Activated CD8-positive, alpha-beta T cell treated with anti-CD3 and anti-CD28 coated beads, Interleukin-2, amount 10 ng/mL, durations not matched to agents 7 days and 5 days (primary cell): ENCODE results near the gene SPOCK2. TPM values are rescaled to one million over a fixed set of nuclear protein-coding genes. Genes with fewer than 3 reads are reported as not detected.

Source experiments
- ATAC-seq: fragments of 150-1000 bp; cut with Tn5 transposase; one replicate; pipeline ENCODE4 v1.10.0; 2021; ENCODE audit warnings: moderate library complexity
- CTCF ChIA-PET: fragments of 350-600 bp; sonication (Branson Sonifier 250); formaldehyde crosslinking; loops from one replicate; lab custom pipeline; 2021; ENCODE audit warnings: antibody characterized with exemption; lab: Charles Lee
- POLR2A ChIA-PET: fragments of 350-600 bp; sonication (Branson Sonifier 250); formaldehyde crosslinking; loops from one replicate; lab custom pipeline; 2021; ENCODE audit warnings: antibody characterized with exemption; lab: Charles Lee
- DNase-seq: peaks from one replicate; pipeline ENCODE4 v3.0.0-alpha.2; 2020
- H3K27ac Mint-ChIP-seq: one replicate; pipeline ENCODE4 v1.8.0; 2021; ENCODE audit warnings: mild to moderate bottlenecking, mixed read lengths
- H3K27me3 Mint-ChIP-seq: one replicate; pipeline ENCODE4 v1.8.0; 2021; ENCODE audit warnings: low read depth, mixed read lengths
- H3K36me3 Mint-ChIP-seq: one replicate; pipeline ENCODE4 v1.8.0; 2021; ENCODE audit warnings: low read depth, mixed read lengths
- H3K4me1 Mint-ChIP-seq: one replicate; pipeline ENCODE4 v1.8.0; 2021; ENCODE audit warnings: low read depth, mixed read lengths
- H3K4me3 Mint-ChIP-seq: one replicate; pipeline ENCODE4 v1.8.0; 2021; ENCODE audit warnings: mild to moderate bottlenecking, mixed read lengths
- H3K9me3 Mint-ChIP-seq: one replicate; pipeline ENCODE4 v1.8.0; 2022; ENCODE audit warnings: mixed read lengths; ENCODE audit not compliant: insufficient read depth
- total RNA-seq, 2 experiments: library from RNA; stranded (reverse); gene quantifications; one replicate each; pipeline ENCODE4 v1.2.3, GENCODE V29; 2021

The SPOCK2 gene
- total RNA-seq, 2 experiments from 2014 or later = 261 to 268 TPM

DNA sequence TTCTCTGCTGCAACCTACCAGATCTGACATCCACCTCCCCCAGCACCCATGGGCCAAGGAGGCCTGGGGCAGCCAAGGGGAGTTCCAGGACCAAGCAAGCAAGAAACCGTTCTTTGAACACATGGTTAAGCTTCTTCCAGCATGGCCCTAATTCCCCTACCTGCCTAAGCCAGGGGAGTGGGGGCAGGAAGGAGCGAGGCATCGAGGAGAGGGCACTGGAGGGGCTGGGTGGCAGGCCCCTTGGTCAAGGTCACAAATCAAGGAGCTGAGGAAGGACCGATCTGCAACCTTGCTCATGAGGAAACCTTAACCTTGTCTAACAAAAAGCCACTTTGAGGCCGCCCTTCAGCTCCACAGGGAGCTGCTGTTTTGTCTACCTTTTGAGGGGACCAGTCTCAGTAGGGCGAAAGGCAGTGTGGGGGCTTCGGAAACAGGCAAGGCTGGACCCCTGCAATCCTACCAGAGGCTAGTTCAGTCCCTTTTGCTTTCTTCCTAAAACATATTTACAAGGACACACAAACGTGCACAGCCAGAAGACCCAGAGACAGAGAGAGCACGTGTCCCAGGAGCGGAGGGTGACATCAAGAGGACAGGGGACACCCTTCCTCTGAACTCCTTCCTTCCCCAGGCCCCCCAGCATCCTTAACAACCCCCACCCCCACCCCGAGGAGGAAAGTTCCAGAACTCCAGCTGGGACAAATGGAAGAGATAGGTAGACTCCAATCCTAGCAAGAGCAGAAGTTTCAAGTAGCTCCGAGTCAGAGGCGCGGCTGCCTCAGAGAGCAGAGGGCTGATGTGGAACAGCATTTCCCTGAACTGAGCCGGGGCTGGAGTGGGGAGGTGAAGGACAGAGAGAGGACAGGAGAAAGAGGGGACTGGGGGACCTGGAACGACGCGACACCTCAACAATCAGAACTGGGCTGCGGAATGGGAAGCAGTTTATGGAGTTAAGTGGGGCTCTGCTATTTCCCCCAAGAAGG is 28.2 kb downstream of the SPOCK2 start:
- H3K4me3 Mint-ChIP-seq = no peak overlapping the region
- DNase-seq (no peak), ATAC-seq (no peak)
- CTCF ChIA-PET = interaction anchor here (1.3 to 5.4 kb wide), 3 partner anchors 11 to 281 kb away, joined by 4 to 50 read pairs (median 4); no protein-coding TSS in a partner anchor
- no peaks in the 10 kb centered on the region for H3K27me3 Mint-ChIP-seq
- no peaks in the 10 kb centered on the region for H3K9me3 Mint-ChIP-seq
- peak overlapping the region; percentile 27 for H3K27ac Mint-ChIP-seq
- POLR2A ChIA-PET = interaction anchor here (0.8 to 1.3 kb wide), 4 partner anchors 8 to 19 kb away, joined by 3 to 4 read pairs (median 3); no protein-coding TSS in a partner anchor
- H3K4me1 Mint-ChIP-seq = no peaks in the 10 kb centered on the region
- peaks cover 43% of the 10 kb centered on the region for H3K36me3 Mint-ChIP-seq

DNA sequence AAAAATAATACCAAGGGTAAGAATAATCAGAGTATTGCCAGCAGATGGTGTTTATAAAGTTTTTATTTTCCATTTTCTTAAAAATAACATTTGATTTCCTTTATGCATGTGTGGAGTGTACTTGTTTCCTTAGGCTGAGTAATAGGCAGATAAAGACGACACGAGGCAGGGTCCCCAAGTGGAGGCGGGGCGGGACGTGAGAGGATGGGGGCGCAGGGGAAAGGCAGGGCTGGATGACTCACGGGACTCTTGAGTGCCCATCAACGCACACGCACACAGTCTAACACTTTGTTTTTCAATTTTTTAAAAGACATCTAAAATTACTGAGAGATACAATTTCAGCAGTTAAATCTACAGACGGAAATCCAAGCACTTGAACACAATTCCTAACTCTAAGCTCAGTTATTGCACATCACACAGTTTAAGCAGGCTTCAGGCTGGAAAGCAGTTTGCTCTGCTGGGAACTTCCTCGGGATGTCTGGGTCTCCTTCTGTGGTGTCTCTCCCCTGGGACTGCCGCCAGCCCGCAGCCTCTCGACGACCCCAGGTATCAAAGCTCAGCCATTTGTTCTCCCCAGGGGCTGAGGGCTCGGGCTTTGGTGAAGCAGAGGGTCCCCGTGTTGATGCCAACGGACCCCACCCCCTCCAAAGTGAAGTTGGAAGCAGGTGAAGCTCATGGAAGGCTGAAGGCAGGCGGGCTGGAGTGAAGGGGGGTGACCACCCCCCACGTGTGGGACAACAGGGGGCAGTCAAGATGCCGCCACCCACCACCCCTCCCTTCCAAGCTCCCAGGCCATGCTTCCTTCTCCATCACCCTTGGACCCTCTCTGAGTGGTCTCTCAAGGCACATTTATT is 29.1 kb downstream of the SPOCK2 start:
- ChIA-PET CTCF (interaction anchor here (1.3 to 5.4 kb wide), 3 partner anchors 10 to 282 kb away, joined by 4 to 50 read pairs (median 4); no protein-coding TSS in a partner anchor), POLR2A (interaction anchor here (0.8 to 1.3 kb wide), 5 partner anchors 9 to 295 kb away, joined by 3 to 4 read pairs (median 3); partner anchors contain the start of gene DNAJB12)
- H3K27me3 Mint-ChIP-seq = no peaks in the 10 kb centered on the region
- H3K27ac Mint-ChIP-seq = peak overlapping the region; percentile 23
- H3K9me3 Mint-ChIP-seq = no peaks in the 10 kb centered on the region
- no peak overlapping the region for H3K4me3 Mint-ChIP-seq
- ATAC-seq (no peak), DNase-seq (no peak)
- peaks cover 39% of the 10 kb centered on the region for H3K36me3 Mint-ChIP-seq
- H3K4me1 Mint-ChIP-seq = peaks cover 4% of the 10 kb centered on the region

GRCh38 chr10:72058347-72058898 is 29.9 kb downstream of the SPOCK2 start:
- Mint-ChIP-seq H3K27ac (no peak overlapping the region), H3K36me3 (peaks cover 34% of the 10 kb centered on the region), H3K4me1 (peaks cover 4% of the 10 kb centered on the region), H3K27me3 (no peaks in the 10 kb centered on the region), H3K9me3 (no peaks in the 10 kb centered on the region), H3K4me3 (no peak overlapping the region)
- ChIA-PET POLR2A (interaction anchor here (0.9 to 1.1 kb wide), 2 partner anchors 10 to 296 kb away, joined by 3 read pairs; partner anchors contain the start of gene DNAJB12), CTCF (interaction anchor here (2.0 to 5.4 kb wide), 2 partner anchors 10 to 283 kb away, joined by 4 to 50 read pairs; no protein-coding TSS in a partner anchor)
- no peak for DNase-seq
- no peak for ATAC-seq

DNA sequence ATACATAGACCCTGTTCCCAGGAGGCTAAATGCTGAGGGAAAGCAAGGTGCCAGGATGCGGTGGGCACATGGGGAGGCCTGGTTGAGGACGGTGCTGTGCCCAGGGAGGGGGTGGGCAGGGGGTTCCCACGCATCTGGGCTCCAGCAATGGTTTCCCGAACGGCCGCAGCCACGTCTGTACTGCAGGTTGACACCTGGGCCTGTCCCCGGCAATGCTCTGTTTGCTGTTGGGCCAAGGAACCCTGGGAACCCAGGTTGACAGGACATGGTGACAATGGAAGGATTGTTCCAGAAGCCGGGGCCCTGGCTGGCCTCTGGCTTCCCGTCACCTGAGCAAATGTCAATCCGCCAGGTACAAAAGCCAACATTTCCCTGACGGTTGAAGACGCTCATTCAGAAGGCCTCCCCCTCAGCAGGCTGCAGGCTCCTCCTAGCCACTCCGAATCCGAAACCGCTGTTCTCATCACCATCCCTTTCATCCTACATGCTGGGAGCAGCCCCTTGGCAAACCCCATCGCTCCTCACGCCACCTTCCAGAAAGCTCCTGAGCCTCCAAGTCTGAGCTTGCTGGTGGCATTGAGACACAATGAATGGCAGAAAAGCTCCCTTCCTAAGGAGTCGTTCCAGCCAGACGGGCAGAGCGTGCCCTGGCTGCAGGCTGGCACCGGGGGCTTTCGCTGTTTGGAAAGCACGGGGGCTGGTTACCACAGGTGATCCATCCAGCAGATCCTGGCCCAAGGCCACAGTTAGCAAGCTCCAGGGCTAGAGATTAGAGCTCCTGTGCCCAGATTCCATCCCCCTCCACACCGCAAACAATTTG is 31.2 kb downstream of the SPOCK2 start:
- CTCF ChIA-PET = interaction anchor here (5.4 kb wide), 1 partner anchor 8 kb away, joined by 50 read pairs; no protein-coding TSS in a partner anchor
- Mint-ChIP-seq H3K4me3 (no peak overlapping the region), H3K36me3 (peaks cover 22% of the 10 kb centered on the region), H3K4me1 (peaks cover 4% of the 10 kb centered on the region), H3K27ac (peak overlapping the region; percentile 6), H3K9me3 (no peaks in the 10 kb centered on the region), H3K27me3 (no peaks in the 10 kb centered on the region)
- ATAC-seq (no peak), DNase-seq (no peak)
- POLR2A ChIA-PET = interaction anchor here (0.9 to 1.1 kb wide), 2 partner anchors 11 to 14 kb away, joined by 3 to 5 read pairs; no protein-coding TSS in a partner anchor

GRCh38 chr10:72056113-72056512 is 32.2 kb downstream of the SPOCK2 start:
- peaks cover 4% of the 10 kb centered on the region for H3K4me1 Mint-ChIP-seq
- CTCF ChIA-PET = no interaction called here
- no peak overlapping the region for H3K27ac Mint-ChIP-seq
- H3K27me3 Mint-ChIP-seq = no peaks in the 10 kb centered on the region
- H3K9me3 Mint-ChIP-seq = no peaks in the 10 kb centered on the region
- ATAC-seq (no peak), DNase-seq (no peak)
- H3K4me3 Mint-ChIP-seq = no peak overlapping the region
- POLR2A ChIA-PET = no interaction called here
- H3K36me3 Mint-ChIP-seq = peaks cover 12% of the 10 kb centered on the region

GRCh38 chr10:72053690-72054089 is 34.7 kb downstream of the SPOCK2 start:
- Mint-ChIP-seq H3K27ac (no peak overlapping the region), H3K4me3 (no peak overlapping the region), H3K27me3 (no peaks in the 10 kb centered on the region), H3K36me3 (no peaks in the 10 kb centered on the region), H3K9me3 (peaks cover 2% of the 10 kb centered on the region), H3K4me1 (peaks cover 5% of the 10 kb centered on the region)
- no peak for ATAC-seq
- POLR2A ChIA-PET = interaction anchor here (0.7 kb wide), 1 partner anchor 18 kb away, joined by 3 read pairs; no protein-coding TSS in a partner anchor
- DNase-seq = no peak
- CTCF ChIA-PET = interaction anchor here (1.2 to 2.2 kb wide), 3 partner anchors 98 to 284 kb away, joined by 3 to 7 read pairs (median 6); no protein-coding TSS in a partner anchor

DNA sequence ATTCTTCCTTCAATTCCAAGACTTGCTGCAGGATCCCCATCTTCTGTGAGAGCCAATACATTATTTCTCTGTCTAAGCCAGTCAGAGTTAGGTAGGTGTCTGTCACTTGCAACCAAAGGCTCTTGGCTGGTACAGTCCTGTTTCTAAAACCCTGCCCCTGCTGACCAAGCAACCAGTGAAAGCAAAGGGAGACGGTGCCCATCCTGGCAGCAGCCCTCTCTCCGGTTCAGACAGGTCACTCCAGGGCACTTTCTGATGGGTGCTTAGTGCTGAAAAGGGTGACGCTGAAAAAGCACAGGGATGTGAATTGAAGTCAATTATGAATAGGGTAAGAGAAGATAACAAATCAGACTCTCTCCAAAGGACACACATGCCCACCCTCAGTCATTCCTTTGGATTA is 37.5 kb downstream of the SPOCK2 start:
- CTCF ChIA-PET = interaction anchor here (0.7 to 4.6 kb wide), 5 partner anchors 13 to 291 kb away, joined by 3 to 97 read pairs (median 24); no protein-coding TSS in a partner anchor
- peaks cover 3% of the 10 kb centered on the region for H3K9me3 Mint-ChIP-seq
- DNase-seq (no peak), ATAC-seq (no peak)
- no peak overlapping the region for H3K27ac Mint-ChIP-seq
- POLR2A ChIA-PET = interaction anchor here (1.0 kb wide), 1 partner anchor 9 kb away, joined by 3 read pairs; no protein-coding TSS in a partner anchor
- no peak overlapping the region for H3K4me3 Mint-ChIP-seq
- H3K4me1 Mint-ChIP-seq = peaks cover 11% of the 10 kb centered on the region
- no peaks in the 10 kb centered on the region for H3K36me3 Mint-ChIP-seq
- no peaks in the 10 kb centered on the region for H3K27me3 Mint-ChIP-seq

DNA sequence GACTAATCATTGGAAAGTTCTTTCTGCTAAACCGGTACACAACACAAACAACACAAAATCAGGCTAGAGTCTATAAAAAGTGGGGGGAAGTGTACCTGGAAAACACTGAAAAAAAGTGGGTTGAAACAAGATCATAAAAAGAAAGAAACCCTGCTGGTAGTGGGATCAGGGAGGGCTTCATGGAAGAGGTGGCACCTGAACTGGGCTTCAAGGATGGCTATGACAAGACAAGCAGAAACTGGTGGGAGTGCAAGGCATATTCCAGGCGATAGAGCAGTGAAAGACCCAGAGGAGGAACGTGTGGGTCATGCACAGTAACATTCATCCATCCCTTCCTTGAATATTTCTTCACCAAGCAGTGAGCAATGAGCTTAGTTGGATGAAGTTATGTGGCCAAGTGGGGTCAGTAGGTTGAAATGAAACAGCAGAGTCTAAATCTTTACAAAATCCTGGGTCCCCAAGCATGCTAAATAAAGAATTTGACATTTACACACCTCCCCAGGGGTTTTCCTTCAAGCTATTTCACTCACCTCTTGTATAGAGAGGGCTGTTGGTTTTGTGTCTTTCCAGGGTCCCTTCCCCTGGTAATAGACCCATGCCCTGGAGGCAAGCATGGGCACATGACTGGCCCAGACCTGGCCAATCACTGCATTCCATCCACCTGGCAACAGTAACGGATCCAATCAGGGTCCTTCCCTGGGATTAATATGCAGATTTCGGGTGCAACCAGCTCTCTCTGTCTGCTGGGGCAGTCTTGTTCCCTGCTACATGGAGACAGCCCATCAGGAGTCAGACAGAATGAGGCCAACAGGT is 38.2 kb downstream of the SPOCK2 start:
- POLR2A ChIA-PET = interaction anchor here (0.6 to 1.0 kb wide), 4 partner anchors 9 to 166 kb away, joined by 3 to 5 read pairs (median 4); partner anchors contain the start of gene ASCC1
- Mint-ChIP-seq H3K27ac (no peak overlapping the region), H3K27me3 (no peaks in the 10 kb centered on the region), H3K9me3 (peaks cover 3% of the 10 kb centered on the region), H3K36me3 (no peaks in the 10 kb centered on the region), H3K4me3 (no peak overlapping the region), H3K4me1 (peaks cover 16% of the 10 kb centered on the region)
- DNase-seq (no peak), ATAC-seq (no peak)
- CTCF ChIA-PET = interaction anchor here (0.9 to 4.6 kb wide), 12 partner anchors 9 to 287 kb away, joined by 3 to 97 read pairs (median 22); no protein-coding TSS in a partner anchor

DNA sequence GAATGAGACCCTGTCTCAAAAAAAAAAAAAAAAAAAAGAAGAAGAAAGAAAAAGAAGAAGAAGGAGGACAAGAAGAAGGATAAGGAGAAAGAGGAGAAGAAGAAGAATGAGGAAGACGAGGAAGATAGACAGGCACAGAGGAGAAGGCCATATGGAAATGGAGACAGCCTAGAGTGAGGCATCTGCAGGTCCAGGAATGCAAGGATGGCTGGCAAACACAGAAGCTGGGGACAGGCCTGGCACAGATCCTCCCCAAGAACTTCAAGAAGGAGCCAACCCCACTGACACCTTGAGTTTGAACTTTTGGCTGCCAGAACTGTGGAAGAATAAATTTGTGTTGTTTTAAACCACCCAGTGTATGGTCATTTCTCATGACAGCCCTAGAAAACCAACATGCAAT is 38.9 kb downstream of the SPOCK2 start:
- DNase-seq (no peak), ATAC-seq (no peak)
- ChIA-PET CTCF (interaction anchor here (0.9 to 4.6 kb wide), 39 partner anchors 10 to 780 kb away, joined by 3 to 97 read pairs (median 8); partner anchors contain the start of genes ANAPC16, ASCC1 and DDIT4), POLR2A (interaction anchor here (0.7 kb wide), 2 partner anchors 12 to 167 kb away, joined by 3 to 4 read pairs; partner anchors contain the start of gene ASCC1)
- peaks cover 3% of the 10 kb centered on the region for H3K9me3 Mint-ChIP-seq
- no peaks in the 10 kb centered on the region for H3K36me3 Mint-ChIP-seq
- H3K27me3 Mint-ChIP-seq = no peaks in the 10 kb centered on the region
- peaks cover 14% of the 10 kb centered on the region for H3K4me1 Mint-ChIP-seq
- H3K4me3 Mint-ChIP-seq = no peak overlapping the region
- no peak overlapping the region for H3K27ac Mint-ChIP-seq
